Measurements from ENCODE around the gene PTCD1.
A peak's percentile ranks its signal among the peaks of the same experiment; 100 is the strongest.
"Not testable (repeated sequence)": the region's sequence is repeated elsewhere in the genome, so short reads cannot be mapped to it uniquely, and the experiment has no call there.

PTCD1 gene

DNA sequence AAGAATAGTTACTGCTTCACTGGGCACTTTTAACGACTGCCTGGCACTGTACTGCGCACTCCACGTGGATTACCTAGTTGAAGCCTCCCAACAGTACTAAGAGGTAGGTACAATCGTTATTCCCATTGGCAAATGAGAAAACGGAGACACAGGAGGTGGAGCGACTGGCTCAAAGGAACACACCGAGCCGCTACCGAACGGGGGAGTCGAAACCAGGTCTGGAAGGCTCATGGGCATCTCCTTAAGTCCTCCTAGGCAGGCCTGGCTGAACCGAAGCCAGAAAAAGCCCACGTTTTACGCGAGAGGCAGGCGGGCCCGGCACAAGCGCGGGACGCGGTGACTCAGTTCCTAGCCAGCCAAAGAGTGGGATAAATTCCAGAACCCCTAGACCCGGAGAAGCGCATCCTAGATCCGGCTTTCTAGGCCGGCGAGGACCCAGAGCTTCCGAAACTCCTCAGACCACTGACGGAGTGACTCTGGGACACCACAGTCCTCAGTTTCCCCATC is 30.7 kb downstream of the PTCD1 start:
- peak; percentile 55 for DNase-seq

DNA sequence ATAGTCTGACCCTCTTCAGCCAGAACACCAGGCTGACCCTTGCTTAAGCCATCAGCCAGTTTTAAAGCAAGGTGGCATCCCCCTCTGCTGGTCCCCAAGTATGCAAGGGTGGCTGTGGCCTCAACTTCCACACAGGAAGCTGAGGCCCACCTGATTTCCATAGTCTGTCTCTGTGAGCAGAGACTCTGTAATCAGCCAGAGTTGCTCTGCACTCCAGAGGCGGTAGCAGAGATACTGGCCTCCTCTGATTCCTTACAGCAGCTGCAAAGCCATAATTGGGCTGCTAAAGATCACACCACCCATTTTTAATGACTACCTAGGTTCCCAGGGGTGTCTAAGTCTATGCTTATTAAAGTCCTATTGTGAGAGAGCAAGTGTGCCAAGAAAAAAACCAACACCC is 32.0 kb downstream of the PTCD1 start:
- DNase-seq = no peak

DNA sequence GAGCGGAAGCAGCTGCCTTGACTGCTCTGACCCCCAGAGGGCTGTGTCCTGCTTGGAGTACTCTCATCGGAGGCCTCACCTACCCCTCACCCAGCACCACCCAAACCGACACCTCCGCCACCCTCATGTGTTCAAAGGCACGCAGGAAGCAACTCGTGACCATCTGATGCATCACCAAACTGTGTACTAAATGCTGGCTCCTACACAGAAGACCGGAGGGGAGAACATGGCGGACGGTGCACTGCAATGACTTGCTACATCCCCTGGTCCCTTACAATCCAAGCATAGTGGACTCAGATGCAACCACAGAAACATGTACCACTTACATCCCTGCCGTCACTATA is 33.6 kb downstream of the PTCD1 start:
- no peak for DNase-seq

GRCh38 chr7:99404235-99404976 is 34.2 kb downstream of the PTCD1 start:
- DNase-seq = no peak

GRCh38 chr7:99403764-99404163 is 34.8 kb downstream of the PTCD1 start:
- no peak for DNase-seq

DNA sequence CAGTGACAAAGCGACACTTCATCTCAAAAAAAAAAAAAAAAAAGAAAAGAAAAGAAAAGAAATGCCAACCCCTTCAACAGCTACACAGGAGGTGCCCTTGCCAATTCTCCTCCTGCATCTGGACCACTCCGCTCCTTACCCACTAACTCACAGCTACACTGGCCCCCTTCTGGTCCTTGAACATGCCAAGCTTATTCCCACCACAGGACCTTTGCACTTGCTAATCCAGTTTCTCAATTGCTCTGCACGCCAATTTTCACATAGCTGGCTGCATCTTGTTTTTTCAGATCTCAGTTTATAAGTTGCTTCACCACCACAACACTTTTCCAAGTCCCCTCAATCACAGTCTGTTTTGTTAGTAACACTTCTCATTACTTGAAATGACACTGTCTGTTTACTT is 35.7 kb downstream of the PTCD1 start:
- DNase-seq = no peak

DNA sequence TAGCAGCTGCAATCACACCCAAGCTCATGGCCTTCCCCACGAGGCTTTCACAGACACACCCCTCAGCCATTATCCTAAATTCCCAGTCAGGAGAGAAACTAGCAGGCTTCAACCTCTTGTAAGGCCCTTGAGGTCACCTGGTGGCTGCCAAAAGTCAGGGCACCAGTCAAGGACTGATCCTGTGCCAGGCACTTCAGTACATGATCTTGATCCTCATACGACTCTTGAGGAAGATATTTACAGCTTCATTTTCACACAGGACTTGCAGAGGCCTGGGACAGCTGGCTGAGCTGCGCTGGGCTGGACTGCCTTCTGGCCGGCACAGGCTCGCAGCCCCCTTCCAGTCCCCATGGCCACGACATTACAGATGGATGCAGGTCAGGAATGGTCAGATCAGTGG is 39.0 kb downstream of the PTCD1 start:
- no peak for DNase-seq

DNA sequence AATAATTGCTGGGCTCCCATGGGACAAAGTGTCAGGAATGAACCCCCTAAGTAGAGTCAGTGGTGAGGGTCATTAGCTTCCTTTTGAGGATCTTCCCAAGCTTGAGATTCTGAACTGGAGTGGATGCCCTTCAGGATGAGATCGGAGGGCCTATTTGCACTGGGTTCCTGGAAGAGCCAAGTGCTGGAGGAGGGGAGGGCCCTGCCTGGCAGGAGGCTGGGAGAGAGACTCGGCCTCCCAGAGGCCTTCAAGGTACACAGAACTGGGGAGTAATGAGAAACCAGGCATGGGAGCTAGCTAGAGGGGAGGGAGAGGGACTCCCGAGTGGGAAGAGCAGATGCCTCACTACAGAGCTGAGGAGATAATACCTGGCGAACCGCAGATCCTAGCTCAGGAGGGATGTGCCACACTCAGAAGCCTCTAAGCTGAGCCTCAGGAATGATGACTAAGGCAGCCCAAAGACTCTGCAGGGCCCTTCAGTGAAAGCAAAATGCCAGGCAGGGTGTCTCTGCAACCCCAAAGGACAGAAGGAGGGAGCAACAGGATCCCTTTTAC is 39.6 kb downstream of the PTCD1 start:
- DNase-seq = no peak

GRCh38 chr7:99397297-99397983 is 41.2 kb downstream of the PTCD1 start:
- no peak for DNase-seq

DNA sequence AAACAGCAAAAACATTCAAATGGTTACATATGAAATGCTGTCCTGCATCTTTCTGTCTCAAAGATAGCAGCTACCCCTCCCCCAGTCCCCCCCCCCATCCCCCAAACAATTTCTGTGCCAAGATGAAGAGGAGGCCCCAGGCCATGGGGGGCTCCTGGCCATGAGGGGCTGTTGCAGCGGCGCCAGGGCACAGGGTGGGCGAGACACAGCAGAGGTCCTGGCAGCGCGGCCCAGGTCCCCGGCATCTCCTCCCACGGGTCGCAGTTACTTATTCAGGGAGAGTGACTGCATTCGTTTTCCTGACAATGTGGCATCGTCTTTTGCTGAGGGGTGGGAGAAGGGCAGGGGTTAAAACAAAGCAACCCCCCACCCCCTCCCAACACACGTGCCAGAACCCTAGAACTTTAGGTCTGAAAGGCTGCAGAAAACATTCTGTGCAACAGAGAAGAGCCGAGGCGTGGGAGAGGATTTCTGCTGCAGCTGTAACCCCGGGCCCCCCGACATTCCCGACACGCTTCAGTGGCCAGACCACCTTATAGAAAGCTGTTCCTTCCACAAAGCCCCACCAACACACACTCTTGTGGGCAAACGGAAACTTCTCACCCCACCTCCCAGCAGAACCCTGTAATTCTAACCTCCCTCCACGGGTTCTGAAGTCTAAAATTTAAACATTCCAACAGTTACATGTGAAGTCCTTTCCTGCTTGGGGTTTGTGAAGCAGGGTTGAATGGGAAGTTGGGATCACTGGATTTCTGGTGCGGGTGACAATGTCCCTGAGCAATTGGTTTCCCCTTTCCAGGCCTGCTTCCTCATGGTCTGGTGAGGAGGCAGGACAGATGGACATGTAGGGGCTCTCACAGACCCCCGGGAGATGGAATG is 41.9 kb downstream of the PTCD1 start:
- no peak for DNase-seq

DNA sequence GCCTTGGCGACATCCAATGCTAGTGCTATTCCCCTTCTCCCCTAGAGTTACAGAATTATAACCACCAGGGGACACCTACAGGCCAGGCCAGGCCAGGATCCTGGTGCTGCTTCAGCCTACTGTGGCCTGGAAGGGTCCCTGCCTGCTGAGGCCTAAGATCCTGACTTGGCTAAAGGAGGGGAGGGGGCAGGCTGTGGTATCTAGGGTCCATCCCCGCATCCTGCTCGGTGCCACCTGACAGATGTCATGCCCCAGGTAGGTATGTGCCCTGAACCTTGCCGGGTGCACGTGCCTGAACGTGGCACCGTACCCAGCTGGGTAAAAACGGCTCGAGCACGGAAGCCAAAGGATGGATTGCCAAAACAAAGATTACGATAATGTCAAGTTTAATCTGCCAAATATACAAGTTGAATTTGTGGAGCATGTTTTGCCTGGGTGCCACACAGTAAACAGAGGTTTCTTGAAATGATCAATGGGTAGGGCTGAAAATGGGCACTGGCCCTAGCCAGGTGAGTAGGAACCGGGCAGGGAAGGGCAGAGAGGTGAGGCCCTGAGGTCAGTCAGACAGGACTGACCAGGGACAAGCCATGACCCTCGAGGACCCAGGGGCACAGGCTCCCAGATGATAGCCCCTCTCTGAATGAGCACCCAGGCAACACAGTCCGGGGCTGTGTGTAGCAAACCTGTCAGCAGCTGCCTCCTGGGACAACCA is 42.8 kb downstream of the PTCD1 start:
- DNase-seq = no peak

- DNase-seq = no peak
These were observed 44.5 kb downstream of the PTCD1 start for GRCh38 chr7:99394188-99394502.

- no peak for DNase-seq
These were observed 45.0 kb downstream of the PTCD1 start for GRCh38 chr7:99393355-99394187.

GRCh38 chr7:99392659-99393354 is 45.8 kb downstream of the PTCD1 start:
- peak; percentile 82 for DNase-seq

DNA sequence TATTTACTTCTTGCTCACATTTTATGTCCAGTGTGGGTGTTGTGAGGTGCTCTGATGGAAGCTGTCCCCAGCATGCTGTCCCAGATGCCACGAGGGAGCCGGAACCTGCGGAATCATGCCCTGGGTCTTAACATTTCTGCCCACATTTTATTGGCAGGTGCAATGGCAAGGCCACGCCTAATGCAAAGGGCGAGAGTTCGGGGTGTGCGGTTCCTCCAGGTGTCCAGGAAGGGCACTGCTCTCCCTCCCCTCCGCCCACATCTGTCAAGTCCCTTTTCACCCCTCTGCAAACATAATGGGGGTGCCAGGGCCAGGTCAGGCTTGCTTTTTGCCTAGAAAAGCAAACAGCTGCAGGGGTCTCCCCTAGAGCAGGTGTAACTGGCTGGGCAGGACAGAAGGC is 46.6 kb downstream of the PTCD1 start:
- DNase-seq = no peak

DNA sequence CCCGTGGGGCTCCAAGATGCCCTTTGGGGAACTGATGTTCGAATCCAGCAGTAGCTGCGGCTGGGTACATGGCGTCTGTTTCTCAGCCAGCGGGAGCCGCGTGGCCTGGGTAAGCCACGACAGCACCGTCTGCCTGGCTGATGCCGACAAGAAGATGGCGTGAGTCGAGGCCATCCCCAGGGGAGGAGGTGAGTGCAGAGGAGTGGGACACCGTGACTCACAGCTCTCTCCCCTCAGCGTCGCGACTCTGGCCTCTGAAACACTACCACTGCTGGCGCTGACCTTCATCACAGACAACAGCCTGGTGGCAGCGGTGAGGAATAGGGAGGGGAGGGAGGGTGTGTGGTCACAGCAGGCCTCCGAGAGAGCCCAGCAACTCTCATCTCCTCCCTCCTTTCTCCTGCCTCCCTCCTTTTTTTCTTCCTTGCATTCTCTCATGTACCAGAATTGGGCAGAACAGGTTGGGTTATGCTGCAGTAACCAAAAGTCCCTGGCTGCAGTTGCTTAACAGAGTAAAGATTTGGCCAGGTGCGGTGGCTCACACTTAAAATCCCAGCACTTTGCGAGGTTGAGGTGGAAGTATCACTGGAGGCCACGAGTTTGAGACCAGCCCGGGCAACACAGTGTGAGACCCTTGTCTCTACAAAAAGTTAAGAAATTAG is 47.5 kb downstream of the PTCD1 start:
- no peak for DNase-seq

GRCh38 chr7:99389772-99390171 is 48.8 kb downstream of the PTCD1 start:
- DNase-seq = no peak

GRCh38 chr7:99387912-99388311 is 50.7 kb downstream of the PTCD1 start:
- no peak for DNase-seq

DNA sequence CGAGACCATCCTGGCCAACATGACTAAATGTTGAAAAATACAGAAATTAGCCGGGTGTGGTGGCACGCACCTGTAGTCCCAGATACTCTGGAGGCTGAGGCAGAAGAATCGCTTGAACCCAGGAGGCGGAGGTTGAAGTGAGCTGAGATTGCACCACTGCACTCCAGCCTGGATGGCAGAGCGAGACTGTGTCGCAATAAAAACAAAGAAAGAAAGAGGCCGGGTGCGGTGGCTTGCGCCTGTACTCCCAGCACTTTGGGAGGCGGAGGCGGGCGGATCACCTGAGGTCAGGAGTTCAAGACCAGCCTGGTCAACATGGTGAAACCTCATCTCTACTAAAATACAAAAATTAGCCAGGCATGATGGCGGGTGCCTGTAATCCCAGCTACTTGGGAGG is 51.4 kb downstream of the PTCD1 start:
- DNase-seq = not testable (repeated sequence)

- peak; percentile 21 for DNase-seq
These were observed 51.9 kb downstream of the PTCD1 start for GRCh38 chr7:99386584-99387238.
